Measurements from ENCODE around the gene GUCA1A. TPM values are rescaled to one million over a fixed set of nuclear protein-coding genes. Genes with fewer than 3 reads are reported as not detected.
A peak's percentile ranks its signal among the peaks of the same experiment; 100 is the strongest.

The GUCA1A gene
- total and polyA plus RNA-seq, 7 donors, result not detected

GRCh38 chr6:42140756-42141602, 32.2 kb upstream of the GUCA1A start:
- Histone ChIP-seq H3K9me3 (no peaks in the 10 kb centered on the region), H3K4me1 (peaks cover 7% of the 10 kb centered on the region), H3K27ac (no peak overlapping the region), H3K4me3 (no peak overlapping the region), H3K27me3 (ENCODE audit: insufficient read depth in 3 of 3, low read length in 2 of 3) (peaks cover 0 to 46% (median 13%) of the 10 kb centered on the region in 3 donors), H3K36me3 (ENCODE audit: insufficient read depth in 1 of 2, low read depth in 1 of 2) (no peaks in the 10 kb centered on the region)
- ATAC-seq (no peak), DNase-seq (peak in 1 of 2 donors; percentile 61)
- TF ChIP-seq CTCF (IDR thresholded peaks at IDR 0.05), result no peak
- WGBS, 3 donors, result 74 to 83% (median 77%) methylated on average over 9 of the region's 9 CpGs
- intact Hi-C loops (cut with DNase I), result no loop called here

GRCh38 chr6:42141603-42142117, 31.5 kb upstream of the GUCA1A start:
- Histone ChIP-seq H3K27ac (no peak overlapping the region), H3K4me3 (peak overlapping the region; percentile 53), H3K36me3 (ENCODE audit: insufficient read depth in 1 of 2, low read depth in 1 of 2) (no peaks in the 10 kb centered on the region), H3K9me3 (no peaks in the 10 kb centered on the region), H3K27me3 (ENCODE audit: insufficient read depth in 3 of 3, low read length in 2 of 3) (peaks cover 0 to 46% (median 13%) of the 10 kb centered on the region in 3 donors), H3K4me1 (peaks cover 7% of the 10 kb centered on the region)
- TF ChIP-seq CTCF (IDR thresholded peaks at IDR 0.05), result no peak
- no peak for DNase-seq
- WGBS, 3 donors, result 52 to 56% (median 56%) methylated on average over 13 of the region's 13 CpGs
- no peak for ATAC-seq
- intact Hi-C loops (cut with DNase I), result no loop called here

- Histone ChIP-seq H3K27me3 (ENCODE audit: insufficient read depth in 3 of 3, low read length in 2 of 3) (peaks cover 0 to 46% (median 13%) of the 10 kb centered on the region in 3 donors), H3K4me1 (peaks cover 7% of the 10 kb centered on the region), H3K27ac (no peak within 1 kb of the TSS), H3K9me3 (no peaks in the 10 kb centered on the region), H3K4me3 (peak within 1 kb of the TSS; percentile 53), H3K36me3 (ENCODE audit: insufficient read depth in 1 of 2, low read depth in 1 of 2) (no peaks in the 10 kb centered on the region)
- intact Hi-C loops (cut with DNase I), result no loop called here
- no peak for TF ChIP-seq CTCF (IDR thresholded peaks at IDR 0.05)
- ATAC-seq (peak in 3 of 4 donors; percentile 26 to 56 (median 40)), DNase-seq (peak in 1 of 2 donors; percentile 30)
- WGBS, 3 donors, result 2 to 7% (median 4%) methylated on average over 40 to 60 of the region's 60 CpGs
Observed at GRCh38 chr6:42142118-42142835, 30.9 kb upstream of the GUCA1A start, which contains the start of gene C6orf132. Gene C6orf132, minus strand, starts transcription at chr6:42142620. Its CDS starts 176 bp downstream, at chr6:42142444.

- no peaks in the 10 kb centered on the region for H3K9me3 ChIP-seq
- no peak for ATAC-seq
- no peak overlapping the region for H3K27ac ChIP-seq
- DNase-seq, result no peak
- no peaks in the 10 kb centered on the region for H3K36me3 ChIP-seq (ENCODE audit: insufficient read depth in 1 of 2, low read depth in 1 of 2)
- TF ChIP-seq CTCF (IDR thresholded peaks at IDR 0.05), result no peak
- 68 to 74% (median 71%) methylated on average over 10 of the region's 10 CpGs for WGBS, 3 donors
- peaks cover 0 to 29% (median 13%) of the 10 kb centered on the region in 3 donors for H3K27me3 ChIP-seq (ENCODE audit: insufficient read depth in 3 of 3, low read length in 2 of 3)
- no peak overlapping the region for H3K4me3 ChIP-seq
- peaks cover 6% of the 10 kb centered on the region for H3K4me1 ChIP-seq
- intact Hi-C loops (cut with DNase I), result no loop called here
Observed at GRCh38 chr6:42147138-42147562, 26.0 kb upstream of the GUCA1A start.
